ENCODE results near the gene PKP4.
A peak's percentile ranks its signal among the peaks of the same experiment; 100 is the strongest.

The PKP4 gene

DNA sequence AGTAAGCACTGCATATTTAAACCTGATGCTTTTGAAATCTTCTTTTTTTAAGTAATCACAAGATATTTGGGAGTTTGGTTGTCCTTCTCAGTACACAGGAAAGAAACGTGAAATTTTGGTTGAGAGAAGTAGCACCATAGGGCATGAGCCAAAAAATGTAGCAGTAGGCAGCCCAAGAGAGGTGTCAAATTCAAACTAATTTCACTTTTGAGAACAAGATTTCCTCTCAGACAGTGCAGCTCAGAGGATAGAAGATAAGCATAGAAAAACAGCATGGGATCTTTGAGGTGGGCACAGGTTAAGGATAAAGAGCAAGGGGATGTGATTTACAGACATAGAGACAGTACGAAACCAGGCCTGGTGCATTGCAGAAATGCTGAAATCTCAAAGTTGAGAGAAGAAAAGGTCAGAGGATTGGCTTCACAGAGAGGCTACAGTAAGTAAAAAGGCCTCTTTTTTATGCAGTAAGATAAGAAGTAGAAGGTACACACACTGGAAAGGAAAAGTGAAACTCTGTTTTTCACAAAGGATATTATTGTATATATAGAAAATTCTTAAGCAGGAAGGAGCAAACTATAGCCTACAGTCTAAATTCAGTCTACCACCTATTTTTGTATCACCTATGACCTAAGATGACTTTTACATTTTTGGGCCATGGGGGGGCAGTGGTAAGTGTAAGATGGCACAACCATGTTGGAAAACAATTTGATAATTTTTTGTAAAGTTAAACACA is 89.8 kb downstream of the PKP4 start:
- DNase-seq, result no peak

DNA sequence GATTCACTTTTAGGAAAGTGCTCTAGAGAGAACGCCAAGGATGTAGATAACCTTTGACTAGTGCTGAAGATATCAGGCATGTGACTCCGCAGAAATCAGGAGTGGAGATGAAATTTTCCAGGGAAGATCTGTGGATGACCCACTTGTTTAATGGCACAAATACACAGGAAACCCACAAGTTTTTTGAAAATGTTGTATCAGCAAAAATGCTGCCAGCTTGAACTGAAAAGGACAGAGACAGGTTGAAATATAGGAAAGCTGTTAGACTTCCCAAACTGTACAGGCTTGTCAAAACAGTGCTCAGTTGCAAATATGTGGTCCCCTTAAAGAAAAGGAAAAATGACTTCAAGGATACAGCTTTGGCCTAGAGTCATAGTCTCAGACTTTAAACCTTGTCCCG is 96.5 kb downstream of the PKP4 start:
- no peak for DNase-seq

DNA sequence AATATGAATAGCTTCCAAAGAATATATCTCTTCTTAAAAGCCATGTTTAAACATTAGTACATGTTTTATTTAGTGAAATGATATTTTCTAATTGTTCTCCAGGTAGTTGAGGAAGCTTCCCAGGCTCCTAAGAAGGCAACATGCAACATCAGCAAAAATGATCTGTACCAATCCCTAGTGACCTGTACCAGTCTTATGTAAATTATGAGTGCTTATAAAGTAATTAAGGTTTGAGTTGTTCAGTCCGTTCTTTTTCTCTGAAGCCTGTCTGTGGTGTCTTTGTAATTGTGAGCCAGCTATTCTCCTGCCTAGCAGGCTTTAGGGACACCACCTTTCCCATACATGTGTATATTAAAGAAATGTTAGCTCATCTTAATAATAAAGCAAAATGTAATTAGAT is 98.2 kb downstream of the PKP4 start:
- no peak for DNase-seq

DNA sequence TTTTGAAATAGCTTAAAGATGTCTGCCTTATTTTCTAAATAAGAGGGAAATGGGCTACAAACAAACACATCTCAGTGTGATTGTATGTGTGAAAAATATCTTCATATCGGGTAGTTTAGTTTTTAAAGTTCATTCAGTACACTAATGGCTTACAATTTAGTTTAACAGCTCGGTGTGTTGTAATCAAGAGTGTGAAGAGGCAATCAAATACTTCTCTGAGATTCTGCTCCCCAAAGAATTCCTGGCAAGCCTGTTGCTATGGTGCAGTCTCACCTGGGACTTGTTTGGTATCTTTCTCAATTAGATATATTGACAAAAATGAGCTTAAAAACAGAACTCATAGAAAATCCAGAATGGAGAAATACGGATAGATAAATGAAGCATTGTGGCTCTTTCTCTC is 99.4 kb downstream of the PKP4 start:
- no peak for DNase-seq

DNA sequence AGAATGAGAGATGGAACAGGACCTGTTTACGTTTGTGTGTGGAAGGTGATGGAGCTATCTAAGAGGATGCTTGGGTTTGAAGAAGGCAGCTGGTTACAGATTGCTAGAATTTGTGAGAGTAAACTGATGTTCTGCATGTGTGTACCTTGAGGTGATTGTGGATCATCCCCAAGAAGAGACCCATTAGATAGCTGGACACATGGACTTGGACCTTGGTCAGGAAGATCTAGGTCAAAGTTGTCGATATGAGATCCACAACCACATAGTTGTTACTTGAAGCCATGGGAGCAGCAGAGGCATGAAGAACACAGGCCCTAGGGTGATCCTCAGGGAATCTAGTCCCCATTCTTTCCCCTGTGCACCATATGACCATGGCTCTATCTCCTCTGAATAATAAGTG is 101.0 kb downstream of the PKP4 start:
- DNase-seq, result no peak

DNA sequence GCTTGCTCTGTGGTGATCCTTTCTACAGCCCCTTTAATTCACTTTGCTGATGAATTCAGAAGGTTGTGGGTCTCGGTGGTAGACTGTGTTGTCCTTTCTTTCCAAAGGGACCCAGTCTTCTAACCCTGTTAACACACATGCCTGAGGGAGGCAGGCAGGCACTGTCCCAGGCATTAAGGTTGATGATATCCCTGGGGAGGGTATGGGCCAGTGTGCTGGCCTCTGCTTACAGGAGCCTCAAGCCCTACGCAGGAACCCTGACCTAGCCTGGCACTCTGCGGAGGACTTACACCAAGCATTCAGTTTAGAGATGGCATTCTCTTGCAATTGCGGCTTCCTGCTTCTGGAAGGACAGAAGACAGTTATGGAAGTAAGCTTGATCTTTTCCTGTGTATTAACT is 102.5 kb downstream of the PKP4 start:
- no peak for DNase-seq

DNA sequence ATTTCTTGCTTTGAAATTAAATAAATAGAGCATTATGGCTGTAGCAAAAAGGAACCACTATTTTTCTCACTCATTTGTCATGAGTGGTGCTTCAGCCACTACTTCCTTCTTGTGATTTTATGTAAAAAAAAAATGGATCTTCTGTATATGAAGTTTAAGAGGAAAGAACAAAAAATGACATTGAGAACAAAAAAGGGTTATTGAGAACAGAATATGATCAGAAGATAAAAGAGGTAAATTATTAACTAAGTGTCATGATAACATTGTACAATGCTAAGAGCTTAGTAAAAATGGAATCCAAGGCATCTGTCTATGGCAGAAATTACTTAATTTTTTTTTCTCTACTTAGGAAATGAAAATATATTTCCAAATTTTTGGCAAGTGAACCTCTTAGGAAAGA is 103.5 kb downstream of the PKP4 start:
- DNase-seq, result no peak

DNA sequence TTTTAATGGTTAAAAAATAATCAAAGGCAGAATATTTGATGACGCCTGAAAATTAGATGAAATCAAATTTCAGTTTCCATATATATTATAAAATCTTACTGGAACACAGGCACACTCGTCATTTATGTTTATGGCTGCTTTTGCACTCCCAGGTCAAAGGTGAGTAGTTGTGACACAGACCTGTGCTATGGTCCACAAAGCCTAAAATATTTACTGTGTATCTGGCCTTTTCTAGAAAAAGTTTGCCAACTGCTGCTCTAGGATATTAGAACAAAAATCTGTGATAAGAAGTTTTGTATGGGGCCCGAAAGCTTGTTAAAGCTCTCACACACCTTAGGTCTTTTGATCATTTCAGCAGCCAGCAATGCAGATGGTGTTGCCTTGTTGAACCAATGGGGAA is 104.3 kb downstream of the PKP4 start:
- DNase-seq, result no peak

DNA sequence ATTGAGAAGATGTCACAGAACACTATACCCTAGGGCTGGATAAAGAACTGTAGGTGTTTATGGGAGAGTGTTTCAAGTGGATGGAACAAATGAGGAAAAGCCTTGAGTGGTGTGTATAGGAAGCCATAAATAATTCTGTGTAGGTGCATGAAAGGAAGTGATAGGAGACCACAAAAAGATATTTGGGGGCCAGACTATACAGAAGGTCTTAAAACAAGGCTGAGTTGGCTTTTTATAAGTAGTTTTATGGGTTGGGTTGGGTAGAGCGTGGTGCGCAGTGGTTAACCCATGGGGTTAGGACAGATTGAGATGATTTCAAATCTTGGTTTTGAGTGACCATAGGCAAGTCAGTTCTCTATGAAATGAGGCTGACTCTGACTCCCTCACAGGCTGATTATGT is 110.5 kb downstream of the PKP4 start:
- no peak for DNase-seq

DNA sequence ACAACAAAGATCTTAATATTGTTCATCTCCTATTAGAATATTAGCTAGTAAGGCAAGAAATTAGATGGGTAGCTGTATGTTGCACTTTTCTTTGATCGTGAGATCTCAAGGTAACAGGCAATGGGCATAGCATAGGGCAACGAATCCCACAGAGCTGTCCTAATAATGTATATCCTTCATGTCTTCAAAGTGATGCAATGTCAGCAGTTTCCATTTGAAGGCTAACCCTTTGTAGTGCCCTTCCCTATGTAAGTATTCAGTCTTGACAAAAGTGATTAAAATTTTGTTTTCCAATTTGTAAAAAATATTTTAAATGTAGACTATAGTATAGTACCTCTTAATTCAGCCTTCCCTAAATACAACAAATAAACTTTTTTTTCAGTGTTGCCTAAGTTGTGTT is 112.5 kb downstream of the PKP4 start:
- no peak for DNase-seq

DNA sequence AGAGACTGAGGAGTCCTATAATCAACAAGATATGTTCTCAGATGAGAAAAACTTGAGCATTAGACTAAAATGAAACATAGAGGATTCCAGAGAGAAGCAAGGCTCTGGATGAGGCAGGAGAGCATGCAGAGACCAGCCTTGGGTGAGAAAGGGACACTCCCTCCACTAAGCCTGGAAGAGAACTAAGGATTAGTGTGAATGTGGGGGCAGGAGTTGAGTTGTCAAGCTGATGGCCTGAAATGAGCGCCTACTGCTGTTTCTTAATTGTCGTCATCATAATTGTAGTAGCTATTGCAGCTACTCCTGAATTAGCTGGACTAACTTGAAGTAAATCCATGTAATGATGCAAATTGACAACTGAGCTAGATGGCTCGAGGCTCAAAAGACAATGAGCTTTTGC is 114.1 kb downstream of the PKP4 start:
- no peak for DNase-seq

DNA sequence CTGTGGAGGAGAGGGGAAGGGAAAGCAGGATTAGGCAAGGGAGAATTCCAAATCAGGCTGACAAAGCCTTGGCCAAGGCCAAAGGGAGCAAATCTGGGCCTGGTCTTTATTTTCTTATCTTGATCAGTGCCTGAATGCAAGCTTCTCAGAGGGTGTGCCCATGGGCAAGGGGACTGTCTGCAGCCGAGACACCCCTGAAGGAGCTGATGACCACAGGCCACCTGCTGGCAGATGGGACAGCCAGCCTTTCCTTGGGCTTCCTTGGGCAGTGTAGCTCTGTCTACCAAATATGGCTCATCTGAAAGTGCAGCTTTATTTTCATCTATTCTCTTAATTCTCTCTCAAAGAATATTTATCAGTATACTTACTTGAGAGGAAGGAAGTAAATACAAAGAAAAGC is 117.0 kb downstream of the PKP4 start:
- no peak for DNase-seq

DNA sequence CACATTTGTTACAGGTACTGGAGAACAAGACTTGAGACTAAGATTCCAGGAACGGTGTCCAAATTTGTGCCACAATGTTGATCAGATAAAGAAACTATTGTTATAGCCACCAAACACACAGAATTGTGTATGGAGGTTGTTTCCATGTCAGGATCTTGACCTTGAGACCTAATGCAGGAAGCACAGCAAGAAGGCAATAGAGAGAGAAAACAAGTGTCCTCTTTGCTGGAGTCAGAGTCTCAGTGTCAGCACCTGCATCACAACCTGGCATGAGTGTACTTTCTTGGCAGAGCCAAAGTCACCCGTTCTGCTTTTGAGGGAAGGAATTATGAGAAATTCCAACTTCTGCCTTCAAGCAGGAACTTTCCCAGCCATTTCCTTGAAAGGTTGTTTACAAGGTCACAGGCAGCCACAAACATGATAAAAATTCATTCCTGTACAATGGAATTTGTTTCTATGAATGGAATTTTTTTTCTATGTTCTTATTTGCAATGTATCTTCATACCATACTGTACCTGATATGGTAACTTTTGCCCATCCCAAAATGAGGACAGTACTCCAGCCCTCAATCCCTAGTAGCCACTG is 118.4 kb downstream of the PKP4 start:
- no peak for DNase-seq

DNA sequence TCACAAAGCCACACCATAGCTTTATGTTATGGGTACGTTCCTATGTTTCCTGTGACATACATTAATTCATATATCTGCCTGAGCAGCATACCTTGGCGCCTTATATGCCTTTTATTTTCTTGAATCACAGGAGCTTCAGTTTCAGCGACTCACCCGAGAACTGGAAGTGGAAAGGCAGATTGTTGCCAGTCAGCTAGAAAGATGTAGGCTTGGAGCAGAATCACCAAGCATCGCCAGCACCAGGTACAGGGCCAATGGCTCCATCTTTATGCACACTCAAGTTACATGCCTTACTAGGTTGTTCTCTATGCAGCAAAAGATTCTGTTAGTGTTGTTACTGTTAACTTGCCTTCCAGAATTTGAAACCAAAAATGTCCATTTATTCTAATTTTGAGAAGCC is 120.4 kb downstream of the PKP4 start:
- DNase-seq, result no peak

DNA sequence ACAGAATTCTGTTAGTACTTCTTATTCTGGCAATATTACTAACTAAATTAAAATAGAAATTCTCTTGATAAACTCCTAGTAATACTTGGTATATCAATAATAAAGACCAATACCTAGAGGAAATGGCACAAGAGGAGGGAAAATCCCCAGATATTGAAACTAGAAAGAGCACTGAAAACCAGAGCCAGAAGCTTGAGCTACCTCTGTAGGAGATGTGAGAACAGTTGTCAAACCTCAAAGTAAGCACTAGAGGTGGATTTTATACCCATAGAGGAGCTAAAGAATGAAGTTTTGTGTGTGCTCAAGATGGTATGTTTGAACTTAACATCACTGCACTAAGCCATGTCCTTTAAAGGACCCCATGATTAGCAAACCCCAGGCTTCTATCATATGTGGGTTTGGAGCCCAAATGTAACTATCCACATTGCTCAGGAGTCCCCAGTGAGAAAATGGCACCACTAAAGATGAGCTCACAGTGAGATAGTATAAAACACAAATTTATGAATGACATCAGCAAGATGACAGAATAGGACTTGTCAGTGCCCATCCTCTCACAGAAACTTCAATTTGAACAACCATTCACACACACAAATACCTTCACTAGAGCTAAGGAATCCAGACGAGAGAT is 122.1 kb downstream of the PKP4 start:
- DNase-seq, result no peak

DNA sequence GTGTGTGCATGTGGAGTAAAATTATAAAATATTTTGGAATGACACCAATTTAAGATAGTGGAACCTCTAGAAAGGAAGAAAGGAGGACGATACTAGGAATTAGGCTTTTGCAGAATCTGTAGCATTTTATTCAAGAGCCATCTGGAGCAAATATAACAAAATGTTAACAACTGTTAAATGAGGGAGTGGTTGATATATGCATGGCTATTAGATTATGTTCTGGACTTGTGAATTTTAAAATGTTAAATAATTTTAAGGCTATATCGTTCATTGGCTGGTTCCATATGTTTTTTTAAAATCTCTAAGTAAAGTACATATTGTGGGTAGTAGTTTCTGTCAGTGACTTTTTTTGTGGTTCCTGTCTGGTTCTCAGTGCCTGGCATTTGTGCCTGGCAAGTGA is 123.2 kb downstream of the PKP4 start:
- DNase-seq, result no peak

DNA sequence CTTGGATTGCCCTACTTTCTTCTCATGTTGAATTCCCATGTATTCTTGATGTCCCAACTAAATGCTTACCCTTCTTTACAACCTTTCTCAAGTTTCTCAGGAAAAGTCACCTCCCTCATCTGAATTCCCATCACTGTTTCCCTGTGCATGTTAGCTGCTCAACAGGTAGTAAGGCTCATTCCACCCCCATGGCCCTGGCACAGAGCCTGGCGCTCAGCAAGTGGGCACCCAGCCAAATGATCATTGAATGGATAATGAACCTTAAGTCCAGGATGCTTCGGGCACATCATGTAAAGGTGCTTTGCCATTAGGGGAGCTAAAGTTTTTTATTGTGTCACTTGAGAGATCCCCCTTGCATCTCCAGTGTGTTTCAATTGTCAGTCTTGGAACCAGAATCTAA is 124.0 kb downstream of the PKP4 start:
- no peak for DNase-seq

DNA sequence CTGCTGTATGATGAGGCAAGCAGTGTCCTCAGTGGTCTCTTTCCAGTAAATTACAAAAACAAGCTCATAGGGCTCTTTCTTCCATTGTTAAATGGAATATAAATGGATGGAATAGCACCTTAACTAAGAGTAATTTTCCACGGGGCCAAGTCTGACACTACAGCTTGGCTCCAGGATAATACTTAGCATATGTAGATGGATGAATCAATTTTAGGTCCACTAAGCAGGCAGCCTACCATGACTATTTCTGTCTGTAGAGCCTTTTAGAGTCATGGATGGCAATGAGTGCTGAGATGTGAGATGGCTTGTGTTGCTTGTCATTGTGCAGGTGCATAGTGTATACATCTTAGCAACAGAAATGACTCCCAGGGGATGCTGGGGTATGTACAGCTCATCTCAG is 125.9 kb downstream of the PKP4 start:
- no peak for DNase-seq

DNA sequence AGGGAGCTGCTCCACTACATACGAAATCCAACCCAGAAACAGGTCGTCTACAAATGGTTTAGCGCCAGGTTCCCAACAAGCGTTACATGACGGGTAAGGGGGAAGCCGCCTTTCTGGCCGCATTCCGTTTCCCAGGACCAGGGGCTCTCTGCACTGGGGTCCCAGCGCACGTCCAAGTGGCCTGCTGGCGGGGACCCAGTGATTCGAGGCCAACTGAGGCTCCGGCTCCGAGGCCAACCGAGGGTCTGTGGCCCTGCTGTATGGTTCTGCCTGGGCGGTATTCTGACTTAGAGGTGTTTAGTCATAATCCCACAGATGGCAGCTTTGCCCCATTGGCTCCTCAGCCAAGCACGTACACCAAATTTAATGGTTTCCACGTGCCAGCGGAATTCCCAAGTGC is 127.2 kb downstream of the PKP4 start:
- DNase-seq, result no peak

DNA sequence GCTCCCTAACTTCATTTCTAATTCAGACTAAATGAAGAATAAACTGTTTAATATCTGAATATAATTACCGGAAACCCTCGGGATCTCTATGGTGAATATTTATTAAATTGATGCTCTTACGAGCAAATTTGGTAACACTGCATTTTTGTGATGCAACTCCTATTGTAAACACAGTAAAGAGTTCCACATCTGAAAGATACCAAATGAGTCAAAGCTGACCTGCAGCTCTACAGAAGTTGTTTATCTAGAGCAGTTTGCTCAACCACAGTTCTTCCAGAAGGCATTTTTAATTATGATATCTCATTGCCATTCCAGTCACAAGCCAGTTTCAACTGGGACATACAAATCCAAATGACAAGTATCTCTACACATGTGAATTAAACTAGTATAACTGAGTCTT is 129.7 kb downstream of the PKP4 start:
- DNase-seq, result no peak

DNA sequence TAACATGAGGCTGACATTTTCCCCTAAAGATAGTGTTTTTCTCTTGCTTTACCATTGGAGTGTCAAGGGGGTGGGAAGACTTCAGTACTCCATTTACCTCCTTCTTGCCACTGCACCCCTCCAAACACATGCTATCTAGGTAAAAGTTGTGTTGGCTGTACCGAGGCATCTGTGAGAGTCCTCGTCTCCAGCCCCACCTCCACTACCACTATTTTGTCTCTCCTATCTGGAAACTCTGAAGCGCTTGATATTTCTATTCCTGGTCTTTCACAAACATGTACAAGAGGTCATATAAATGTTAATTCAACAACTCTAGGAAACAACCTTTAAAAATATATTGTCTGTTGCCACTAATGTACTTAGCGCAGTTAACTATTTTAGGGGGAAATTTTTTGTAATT is 132.6 kb downstream of the PKP4 start:
- DNase-seq, result no peak

DNA sequence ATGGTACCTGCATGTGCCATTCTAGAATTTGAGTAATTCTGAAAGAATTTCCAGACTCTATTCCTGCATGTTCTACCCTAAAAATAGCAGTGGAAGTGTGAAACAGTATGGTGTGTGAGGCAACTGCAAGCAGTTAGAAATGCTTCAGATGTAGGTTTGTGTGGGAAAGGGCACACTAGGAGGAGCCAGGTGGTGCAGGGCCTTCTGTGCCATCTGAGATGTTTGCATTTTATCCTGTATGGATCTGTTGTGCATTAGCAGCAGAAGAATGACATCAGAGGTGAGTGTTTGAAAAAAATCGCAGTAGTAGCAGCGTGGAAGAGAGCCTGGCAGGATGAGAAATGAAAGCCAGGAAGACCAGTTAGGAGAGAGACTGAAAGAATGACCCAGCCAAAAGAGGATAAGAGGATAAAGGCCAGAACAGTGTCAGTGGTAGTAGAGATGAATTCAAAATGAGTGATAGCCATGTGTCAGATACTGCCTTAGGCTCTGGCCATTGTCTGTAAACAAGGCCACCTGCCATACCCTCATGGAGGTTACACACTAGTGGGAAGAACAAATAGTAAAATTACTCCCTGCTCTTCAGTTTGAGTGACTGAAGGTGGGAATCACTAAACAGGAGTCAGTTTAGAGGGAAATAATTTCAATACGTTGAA is 142.2 kb downstream of the PKP4 start:
- peak in 1 of 2 experiments; percentile 11 for DNase-seq

DNA sequence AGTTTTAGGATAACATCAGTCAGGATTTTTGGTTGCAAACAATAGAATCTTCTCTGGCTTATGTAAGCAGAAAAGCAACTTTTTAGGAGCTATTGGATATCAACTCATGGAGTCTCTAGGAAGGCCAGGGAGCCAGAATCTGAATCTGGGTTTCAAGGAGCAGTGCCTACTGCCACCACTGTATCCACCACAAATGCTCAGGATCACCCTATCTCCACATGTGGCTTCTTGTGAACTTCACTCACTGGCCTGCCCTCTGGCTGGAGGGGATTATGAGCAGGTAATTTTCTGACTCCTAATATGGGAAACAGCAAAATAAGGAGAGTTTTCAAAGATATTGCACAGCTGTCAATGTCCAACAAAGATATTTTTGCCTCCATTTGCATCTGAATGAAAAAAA is 142.9 kb downstream of the PKP4 start:
- DNase-seq, result no peak

DNA sequence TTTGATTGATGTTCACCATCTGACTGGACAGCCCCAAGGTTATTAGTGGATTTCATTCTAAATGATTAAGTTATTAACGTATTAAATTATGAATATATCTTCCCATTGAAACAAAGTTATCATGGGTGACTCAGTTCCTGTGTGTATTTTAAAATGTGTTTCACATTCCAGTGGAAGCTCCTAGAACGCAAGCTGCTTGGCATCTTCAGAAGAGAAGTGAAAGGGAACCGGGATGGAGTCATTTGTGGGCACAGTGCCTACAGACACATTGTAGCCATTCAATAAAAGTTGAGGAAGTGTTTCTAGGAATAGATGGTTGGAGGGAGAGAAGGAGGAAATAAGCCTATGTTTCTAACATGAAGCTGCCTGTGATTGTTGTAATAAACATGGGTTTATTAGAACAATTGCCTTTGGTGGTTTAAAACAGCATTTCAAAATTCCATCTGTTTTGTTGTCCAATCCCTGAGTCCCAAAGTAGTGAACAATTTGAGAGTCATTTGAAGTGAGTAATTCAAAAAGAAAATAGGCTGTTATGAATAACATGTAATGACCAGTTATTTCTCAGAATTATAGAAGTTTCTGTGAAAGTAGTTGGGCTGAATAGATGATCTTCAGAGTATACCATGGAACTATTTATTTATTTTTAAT is 143.5 kb downstream of the PKP4 start:
- no peak for DNase-seq

Data from NCI-H526 (cell line).